ENCODE results near the gene ZNF285.
A peak's percentile ranks its signal among the peaks of the same experiment; 100 is the strongest.
"Not testable (repeated sequence)": the region's sequence is repeated elsewhere in the genome, so short reads cannot be mapped to it uniquely, and the experiment has no call there.

ZNF285 gene

GRCh38 chr19:44356383-44357111 is 44.9 kb downstream of the ZNF285 start, which contains the start of gene ZNF112:
Gene ZNF112 (minus strand): TSS chr19:44356680. CDS start chr19:44340539, 16,141 bp downstream.
- Histone ChIP-seq H3K9ac (ENCODE audit: low read length) (peak within 1 kb of the TSS; percentile 85), H3K27me3 (ENCODE audit: control insufficient read depth, insufficient read depth, low read length) (no peaks in the 10 kb centered on the region), H3K9me3 (ENCODE audit: control insufficient read depth, insufficient read depth, low read depth, low read length) (peaks cover 5% of the 10 kb centered on the region; the same call in 1 of the 2 replicates), H3K27ac (ENCODE audit: low read depth, low read length) (no peak within 1 kb of the TSS), H3K4me1 (ENCODE audit: control insufficient read depth, insufficient read depth, low read length) (no peaks in the 10 kb centered on the region), H3K36me3 (ENCODE audit: control insufficient read depth, insufficient read depth, low read length) (no peaks in the 10 kb centered on the region), H3K4me3 (ENCODE audit: low read depth, low read length) (peak within 1 kb of the TSS; percentile 97)

GRCh38 chr19:44346556-44346955 is 54.9 kb downstream of the ZNF285 start:
- no peaks in the 10 kb centered on the region for H3K27me3 ChIP-seq (ENCODE audit: control insufficient read depth, insufficient read depth, low read length)
- H3K36me3 ChIP-seq (ENCODE audit: control insufficient read depth, insufficient read depth, low read length): no peaks in the 10 kb centered on the region
- H3K9me3 ChIP-seq (ENCODE audit: control insufficient read depth, insufficient read depth, low read depth, low read length): peaks cover 19% of the 10 kb centered on the region
- H3K4me1 ChIP-seq (ENCODE audit: control insufficient read depth, insufficient read depth, low read length): no peaks in the 10 kb centered on the region
- no peak overlapping the region for H3K9ac ChIP-seq (ENCODE audit: low read length)
- H3K4me3 ChIP-seq (ENCODE audit: low read depth, low read length): no peak overlapping the region
- H3K27ac ChIP-seq (ENCODE audit: low read depth, low read length): no peak overlapping the region

- peaks cover 19% of the 10 kb centered on the region for H3K9me3 ChIP-seq (ENCODE audit: control insufficient read depth, insufficient read depth, low read depth, low read length)
These were observed 55.4 kb downstream of the ZNF285 start for GRCh38 chr19:44345959-44346358.

GRCh38 chr19:44344255-44344654 is 57.2 kb downstream of the ZNF285 start:
- no peaks in the 10 kb centered on the region for H3K4me1 ChIP-seq (ENCODE audit: control insufficient read depth, insufficient read depth, low read length)
- H3K9me3 ChIP-seq (ENCODE audit: control insufficient read depth, insufficient read depth, low read depth, low read length): peaks cover 31% of the 10 kb centered on the region
- H3K27ac ChIP-seq (ENCODE audit: low read depth, low read length): no peak overlapping the region
- peaks cover 15% of the 10 kb centered on the region for H3K36me3 ChIP-seq (ENCODE audit: control insufficient read depth, insufficient read depth, low read length)
- H3K4me3 ChIP-seq (ENCODE audit: low read depth, low read length): no peak overlapping the region
- no peaks in the 10 kb centered on the region for H3K27me3 ChIP-seq (ENCODE audit: control insufficient read depth, insufficient read depth, low read length)
- no peak overlapping the region for H3K9ac ChIP-seq (ENCODE audit: low read length)

More at GRCh38 chr19:44345959-44346358, 55.4 kb downstream of the ZNF285 start:
- no peak overlapping the region for H3K4me3 ChIP-seq (ENCODE audit: low read depth, low read length)
- H3K9ac ChIP-seq (ENCODE audit: low read length): no peak overlapping the region
- H3K27ac ChIP-seq (ENCODE audit: low read depth, low read length): no peak overlapping the region
- no peaks in the 10 kb centered on the region for H3K27me3 ChIP-seq (ENCODE audit: control insufficient read depth, insufficient read depth, low read length)
- no peaks in the 10 kb centered on the region for H3K4me1 ChIP-seq (ENCODE audit: control insufficient read depth, insufficient read depth, low read length)
- H3K36me3 ChIP-seq (ENCODE audit: control insufficient read depth, insufficient read depth, low read length): no peaks in the 10 kb centered on the region

GRCh38 chr19:44341794-44342193 is 59.6 kb downstream of the ZNF285 start:
- no peak overlapping the region for H3K27ac ChIP-seq (ENCODE audit: low read depth, low read length)
- H3K9ac ChIP-seq (ENCODE audit: low read length): no peak overlapping the region
- H3K36me3 ChIP-seq (ENCODE audit: control insufficient read depth, insufficient read depth, low read length): peaks cover 27% of the 10 kb centered on the region
- H3K4me1 ChIP-seq (ENCODE audit: control insufficient read depth, insufficient read depth, low read length): no peaks in the 10 kb centered on the region
- no peak overlapping the region for H3K4me3 ChIP-seq (ENCODE audit: low read depth, low read length)
- peaks cover 38% of the 10 kb centered on the region for H3K9me3 ChIP-seq (ENCODE audit: control insufficient read depth, insufficient read depth, low read depth, low read length)
- H3K27me3 ChIP-seq (ENCODE audit: control insufficient read depth, insufficient read depth, low read length): no peaks in the 10 kb centered on the region

- H3K4me1 ChIP-seq (ENCODE audit: control insufficient read depth, insufficient read depth, low read length); H3K9ac ChIP-seq (ENCODE audit: low read length); H3K27ac ChIP-seq (ENCODE audit: low read depth, low read length); H3K4me3 ChIP-seq (ENCODE audit: low read depth, low read length); H3K27me3 ChIP-seq (ENCODE audit: control insufficient read depth, insufficient read depth, low read length): not testable (repeated sequence)
- H3K9me3 ChIP-seq (ENCODE audit: control insufficient read depth, insufficient read depth, low read depth, low read length): peaks cover 88% of the 10 kb centered on the region
- H3K36me3 ChIP-seq (ENCODE audit: control insufficient read depth, insufficient read depth, low read length): peaks cover 78% of the 10 kb centered on the region
These were observed 66.8 kb downstream of the ZNF285 start for GRCh38 chr19:44334639-44335038.
